Trophoblast cell (in vitro differentiated cells and primary cell): ENCODE results near the gene FAM217B.
A peak's percentile ranks its signal among the peaks of the same experiment; 100 is the strongest.

Source experiments
- DNase-seq, 2 donors: peaks; one replicate each; pipeline ENCODE4 v3.0.0-alpha.2; 2016
- H2AFZ ChIP-seq: 2 replicates; pipeline ENCODE4 v1.6.1; 2013; ENCODE audit warnings: low read length, moderate library complexity, mild to moderate bottlenecking; ENCODE audit not compliant: insufficient read depth, poor library complexity
- H2AK5ac ChIP-seq: 2 replicates; pipeline ENCODE4 v1.6.1; 2013; ENCODE audit warnings: mild to moderate bottlenecking, low read length
- H2BK120ac ChIP-seq: 2 replicates; pipeline ENCODE4 v1.6.1; 2013; ENCODE audit warnings: low read length, mild to moderate bottlenecking, moderate library complexity; ENCODE audit not compliant: insufficient read depth, poor library complexity
- H2BK12ac ChIP-seq: 2 replicates; pipeline ENCODE4 v1.6.1; 2013; ENCODE audit warnings: mild to moderate bottlenecking, low read length, moderate library complexity
- H2BK5ac ChIP-seq: 2 replicates; pipeline ENCODE4 v1.6.1; 2013; ENCODE audit warnings: low read length, low read depth, moderate library complexity, mild to moderate bottlenecking; ENCODE audit not compliant: poor library complexity
- H3K14ac ChIP-seq: 2 replicates; pipeline ENCODE4 v1.6.1; 2013; ENCODE audit warnings: mild to moderate bottlenecking, low read length
- H3K18ac ChIP-seq: 2 replicates; pipeline ENCODE4 v1.6.1; 2013; ENCODE audit warnings: mild to moderate bottlenecking, low read length
- H3K23ac ChIP-seq: 2 replicates; pipeline ENCODE4 v1.6.1; 2013; ENCODE audit warnings: low read length
- H3K27ac ChIP-seq: 2 replicates; pipeline ENCODE4 v1.5.1; 2013; ENCODE audit warnings: low read depth, mild to moderate bottlenecking, inconsistent platforms, low read length, moderate library complexity
- H3K27me3 ChIP-seq: 2 replicates; pipeline ENCODE4 v1.6.1; 2013; ENCODE audit warnings: inconsistent platforms, mild to moderate bottlenecking, low read length, moderate library complexity; ENCODE audit not compliant: insufficient read depth
- H3K36me3 ChIP-seq, 2 experiments: 1 replicate in 1 of 2; 2 replicates in 1 of 2; pipeline ENCODE4 v1.6.1; 2013; ENCODE audit warnings: low read length in 2 of 2, mild to moderate bottlenecking in 2 of 2, moderate library complexity in 1 of 2; ENCODE audit not compliant: insufficient read depth in 2 of 2, control insufficient read depth in 1 of 2
- H3K4ac ChIP-seq: 2 replicates; pipeline ENCODE4 v1.6.1; 2013; ENCODE audit warnings: low read depth, mild to moderate bottlenecking, low read length, moderate library complexity
- H3K4me1 ChIP-seq, 2 experiments: 1 replicate in 1 of 2; 2 replicates in 1 of 2; pipeline ENCODE4 v1.6.1; 2013; ENCODE audit warnings: low read length in 2 of 2, mild to moderate bottlenecking in 2 of 2, moderate library complexity in 1 of 2; ENCODE audit not compliant: insufficient read depth in 2 of 2, control insufficient read depth in 1 of 2
- H3K4me2 ChIP-seq: 2 replicates; pipeline ENCODE4 v1.6.1; 2013; ENCODE audit warnings: inconsistent platforms, mild to moderate bottlenecking, low read length, moderate library complexity
- H3K4me3 ChIP-seq: 2 replicates; pipeline ENCODE4 v1.5.1; 2013; ENCODE audit warnings: mild to moderate bottlenecking, low read depth, low read length, inconsistent platforms
- H3K79me1 ChIP-seq: one replicate; pipeline ENCODE4 v1.6.1; 2013; ENCODE audit warnings: low read length
- H3K79me2 ChIP-seq: 2 replicates; pipeline ENCODE4 v1.6.1; 2013; ENCODE audit warnings: low read length, mild to moderate bottlenecking; ENCODE audit not compliant: control insufficient read depth, insufficient read depth, poor library complexity
- H3K9ac ChIP-seq: 2 replicates; pipeline ENCODE4 v1.6.1; 2013; ENCODE audit warnings: mild to moderate bottlenecking, low read length
- H3K9me3 ChIP-seq: 2 replicates; pipeline ENCODE4 v1.6.1; 2013; ENCODE audit warnings: low read depth, mild to moderate bottlenecking, control low read depth, inconsistent platforms, low read length; ENCODE audit not compliant: insufficient read depth
- H4K12ac ChIP-seq: 2 replicates; pipeline ENCODE4 v1.6.1; 2013; ENCODE audit warnings: low read depth, mild to moderate bottlenecking, low read length, moderate library complexity
- H4K8ac ChIP-seq: 2 replicates; pipeline ENCODE4 v1.6.1; 2013; ENCODE audit warnings: low read depth, mild to moderate bottlenecking, low read length, moderate library complexity
- H4K91ac ChIP-seq: one replicate; pipeline ENCODE4 v1.6.1; 2013; ENCODE audit warnings: low read depth, mild to moderate bottlenecking, low read length, moderate library complexity
- WGBS: extraction: QIAGEN DNeasy Blood & Tissue Kit; methylation state at CpG from one replicate; pipeline ENCODE4 v1.1.7; 2013; ENCODE audit warnings: missing lambda C conversion rate; ENCODE audit not compliant: insufficient read length, insufficient coverage; ENCODE audit errors: extremely low coverage; 5-methylcytosine and 5-hydroxymethylcytosine counted together

Gene FAM217B

DNA sequence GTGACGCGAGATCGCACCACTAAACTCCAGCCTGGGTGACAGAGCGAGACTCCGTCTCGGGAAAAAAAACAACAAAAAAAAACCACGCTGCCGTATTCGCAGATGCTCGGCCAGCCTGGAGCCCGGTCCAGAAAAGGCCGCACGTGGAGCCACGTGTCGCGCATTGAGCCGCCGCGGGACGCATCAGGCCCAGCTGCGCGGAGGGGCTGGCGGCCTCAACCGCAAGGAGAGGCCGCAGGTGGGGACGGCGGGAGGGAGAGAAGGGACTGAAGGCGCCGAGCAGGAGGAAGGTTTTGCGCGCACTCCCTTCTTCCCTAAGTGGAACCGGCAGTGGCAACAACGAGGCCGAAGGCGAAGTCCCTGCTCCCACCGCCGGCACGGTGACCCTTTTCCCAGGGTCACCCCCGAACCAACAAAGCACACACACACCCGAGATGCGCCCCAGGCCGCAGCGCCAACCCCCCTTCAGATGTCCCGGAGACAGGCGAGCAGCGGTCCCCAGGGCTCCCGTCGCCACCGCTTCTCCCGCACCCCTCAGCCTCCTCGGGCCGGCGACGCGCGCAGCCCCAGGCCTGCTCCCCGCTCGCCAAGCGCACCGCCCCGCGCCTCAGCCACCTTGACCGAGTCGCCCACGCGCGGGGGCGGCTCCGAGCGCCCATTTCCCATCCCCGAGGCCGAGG is 7.4 kb upstream of the FAM217B start:
- Histone ChIP-seq H3K79me1 (peaks cover 5% of the 10 kb centered on the region), H4K12ac (no peak overlapping the region), H2AFZ (peak overlapping the region; percentile 30), H3K27ac (no peak overlapping the region), H3K4me3 (no peak overlapping the region), H4K91ac (no peak overlapping the region), H3K79me2 (peaks cover 3% of the 10 kb centered on the region), H3K18ac (no peak overlapping the region), H3K4me2 (no peak overlapping the region), H3K27me3 (no peaks in the 10 kb centered on the region), H3K9ac (no peak overlapping the region), H3K4ac (no peak overlapping the region), H2AK5ac (no peak overlapping the region), H3K4me1 (peaks cover 0 to 5% of the 10 kb centered on the region in 2 experiments), H3K9me3 (peaks cover 4% of the 10 kb centered on the region), H3K23ac (no peak overlapping the region), H2BK120ac (no peak overlapping the region), H2BK5ac (no peak overlapping the region), H4K8ac (no peak overlapping the region), H2BK12ac (no peak overlapping the region), H3K36me3 (no peaks in the 10 kb centered on the region), H3K14ac (no peak overlapping the region)
- no peak for DNase-seq
- whole genome bisulfite sequencing, result no CpG with 5 or more reads among the region's 72 CpGs

DNA sequence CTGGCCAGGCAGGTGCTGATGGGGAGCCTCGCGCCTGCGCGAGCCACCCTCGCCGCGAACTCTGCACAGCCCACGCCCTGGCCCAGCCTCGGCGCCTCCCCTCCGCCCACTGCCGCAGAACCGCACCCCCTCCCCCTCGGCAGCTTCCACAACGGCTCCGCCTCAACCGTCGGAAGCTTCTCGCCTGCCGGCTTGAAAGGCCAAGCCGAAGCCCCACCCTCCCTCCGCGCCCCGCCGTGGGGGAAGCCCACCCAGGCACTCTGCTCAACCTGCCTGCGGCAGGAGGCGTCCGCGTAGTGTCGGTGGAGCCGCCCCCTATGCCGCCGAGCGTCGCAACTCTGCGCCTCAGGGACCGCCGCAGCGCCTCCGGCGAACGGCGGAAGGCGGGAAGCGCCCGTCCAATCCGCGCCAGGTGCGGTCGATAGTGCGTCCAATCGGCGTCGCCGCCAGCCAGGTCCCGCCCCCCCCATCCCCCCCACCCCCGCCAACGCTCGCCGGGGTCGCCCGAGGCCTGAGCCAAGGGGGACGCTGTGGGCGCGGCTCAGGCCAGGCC is 6.8 kb upstream of the FAM217B start, which contains the start of gene SYCP2:
Gene SYCP2, minus strand, starts transcription at position 342 of the 553 bp plus-strand sequence. CDS start 11,224 bp downstream, outside the sequence.
- Histone ChIP-seq H2BK5ac (no peak within 1 kb of the TSS), H4K8ac (peak within 1 kb of the TSS; percentile 97), H3K18ac (peak within 1 kb of the TSS; percentile 75), H4K12ac (peak within 1 kb of the TSS; percentile 87), H4K91ac (peak within 1 kb of the TSS; percentile 43), H3K23ac (no peak within 1 kb of the TSS), H3K9me3 (peaks cover 4% of the 10 kb centered on the region), H2BK12ac (peak within 1 kb of the TSS; percentile 61), H3K4me3 (peak within 1 kb of the TSS; percentile 75), H3K27ac (no peak within 1 kb of the TSS), H3K9ac (peak within 1 kb of the TSS; percentile 70), H2AFZ (peak within 1 kb of the TSS; percentile 99), H2AK5ac (no peak within 1 kb of the TSS), H3K27me3 (no peaks in the 10 kb centered on the region), H3K79me2 (peaks cover 3% of the 10 kb centered on the region), H3K4me1 (peaks cover 3 to 5% of the 10 kb centered on the region in 2 experiments), H2BK120ac (peak within 1 kb of the TSS; percentile 20), H3K14ac (peak within 1 kb of the TSS; percentile 68), H3K4me2 (peak within 1 kb of the TSS; percentile 96), H3K4ac (peak within 1 kb of the TSS; percentile 75), H3K79me1 (peaks cover 5% of the 10 kb centered on the region), H3K36me3 (no peaks in the 10 kb centered on the region)
- no CpG with 5 or more reads among the region's 65 CpGs for WGBS
- DNase-seq, result peak; percentile 23 to 58

DNA sequence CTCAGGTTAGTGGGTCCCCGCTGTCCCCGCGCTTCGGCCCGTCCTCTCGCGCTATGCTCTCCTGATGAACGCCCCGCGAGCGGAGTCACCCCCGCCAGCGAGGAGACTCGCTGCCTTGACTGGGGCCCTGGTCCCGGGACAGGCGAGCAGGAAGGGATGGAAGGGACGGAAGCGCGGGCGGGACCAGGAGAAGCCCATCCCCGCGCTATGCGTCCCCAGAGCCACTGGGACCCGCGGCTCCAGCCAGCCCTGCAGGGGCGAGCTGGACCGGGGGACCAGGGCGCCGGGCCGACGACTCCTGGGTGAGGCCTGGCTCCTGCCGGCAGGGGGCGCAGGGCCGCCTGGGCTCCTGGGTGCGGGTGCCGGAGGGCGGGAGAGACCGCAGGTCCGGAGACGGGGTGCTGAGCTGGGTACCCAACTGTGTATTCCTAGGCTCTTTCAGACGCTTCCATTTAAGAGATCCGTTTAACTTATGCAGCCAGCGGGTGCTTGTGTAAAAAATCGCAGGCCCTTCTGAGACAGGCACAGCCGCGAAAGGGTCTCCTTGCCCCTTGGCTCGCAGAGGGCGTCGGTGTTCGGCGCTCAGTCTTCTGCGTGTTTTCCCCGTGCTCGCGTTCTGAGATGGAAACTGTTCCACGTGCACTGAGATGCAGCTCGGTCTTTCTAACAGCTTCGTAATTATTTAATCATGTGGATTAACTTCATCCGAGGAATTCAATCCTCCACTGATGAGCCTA is 6.2 kb upstream of the FAM217B start:
- Histone ChIP-seq H2BK120ac (peak overlapping the region; percentile 20), H3K4ac (peak overlapping the region; percentile 75), H2BK12ac (peak overlapping the region; percentile 61), H4K12ac (peak overlapping the region; percentile 87), H3K4me1 (peaks cover 8 to 11% of the 10 kb centered on the region in 2 experiments), H4K91ac (peak overlapping the region; percentile 43), H2AK5ac (no peak overlapping the region), H3K79me1 (peaks cover 5% of the 10 kb centered on the region), H3K23ac (no peak overlapping the region), H3K36me3 (no peaks in the 10 kb centered on the region), H3K4me3 (peak overlapping the region; percentile 75), H2BK5ac (no peak overlapping the region), H3K14ac (peak overlapping the region; percentile 68), H4K8ac (peak overlapping the region; percentile 97), H3K18ac (peak overlapping the region; percentile 75), H3K9ac (peak overlapping the region; percentile 70), H3K79me2 (peaks cover 3% of the 10 kb centered on the region), H3K4me2 (peak overlapping the region; percentile 96), H3K27me3 (no peaks in the 10 kb centered on the region), H2AFZ (peak overlapping the region; percentile 99), H3K9me3 (peaks cover 5% of the 10 kb centered on the region), H3K27ac (no peak overlapping the region)
- DNase-seq, result peak; percentile 60 to 76
- WGBS, result no CpG with 5 or more reads among the region's 59 CpGs

DNA sequence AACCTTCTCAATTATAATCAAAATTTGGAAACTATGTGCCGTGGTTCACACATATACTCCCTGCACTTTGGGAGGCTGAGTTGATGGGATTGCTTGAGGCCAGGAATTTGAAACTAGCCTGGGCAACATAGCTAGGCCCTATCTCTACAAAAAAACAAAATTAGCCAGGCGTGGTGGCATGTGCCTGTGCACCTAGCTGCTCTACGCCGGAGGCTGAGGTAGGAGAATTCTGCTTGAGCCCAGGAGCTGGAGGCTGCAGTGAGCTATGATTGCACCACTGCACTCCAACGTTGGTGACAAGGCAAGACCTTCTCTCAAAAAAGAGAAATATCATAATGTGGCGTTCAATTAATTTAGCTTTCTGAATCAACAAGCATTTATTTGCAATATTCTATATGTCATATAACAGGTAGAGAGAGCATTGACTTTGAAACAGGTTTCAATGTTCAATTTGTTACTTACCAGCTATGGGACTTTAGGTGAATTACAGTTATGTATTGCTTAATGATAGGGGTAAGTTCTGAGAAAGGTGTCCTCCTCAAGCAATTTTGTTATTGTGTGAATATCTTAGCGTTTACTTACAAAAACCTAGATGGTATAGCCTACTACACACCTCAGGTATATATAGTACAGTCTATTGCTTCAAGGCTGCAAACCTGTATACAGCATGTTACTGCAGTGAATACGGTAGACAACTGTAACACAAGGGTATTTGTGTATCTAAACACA is 4.6 kb upstream of the FAM217B start:
- no peak overlapping the region for H3K14ac ChIP-seq
- H3K4ac ChIP-seq, result no peak overlapping the region
- no peak overlapping the region for H3K4me3 ChIP-seq
- no peak overlapping the region for H3K27ac ChIP-seq
- H2BK5ac ChIP-seq, result no peak overlapping the region
- H3K4me1 ChIP-seq, result peaks cover 12 to 16% of the 10 kb centered on the region in 2 experiments
- H3K23ac ChIP-seq, result no peak overlapping the region
- no CpG with 5 or more reads among the region's 8 CpGs for WGBS
- H3K9ac ChIP-seq, result no peak overlapping the region
- H3K79me1 ChIP-seq, result peaks cover 15% of the 10 kb centered on the region
- H2BK120ac ChIP-seq, result no peak overlapping the region
- H3K36me3 ChIP-seq, result no peaks in the 10 kb centered on the region
- H2AK5ac ChIP-seq, result no peak overlapping the region
- H3K18ac ChIP-seq, result no peak overlapping the region
- H3K79me2 ChIP-seq, result peaks cover 8% of the 10 kb centered on the region
- H2AFZ ChIP-seq, result no peak overlapping the region
- DNase-seq, result peak; percentile 88 to 89
- no peak overlapping the region for H2BK12ac ChIP-seq
- no peak overlapping the region for H4K12ac ChIP-seq
- peaks cover 8% of the 10 kb centered on the region for H3K9me3 ChIP-seq
- H4K8ac ChIP-seq, result no peak overlapping the region
- no peak overlapping the region for H4K91ac ChIP-seq
- H3K4me2 ChIP-seq, result no peak overlapping the region
- no peaks in the 10 kb centered on the region for H3K27me3 ChIP-seq
